GM23338 (cell line): ENCODE results near the gene VSIG10L2.

Source experiments
- CREB1 ChIP-seq: fragments of 250-450 bp; sonication (Bioruptor Pico); IDR thresholded peaks from 2 replicates; pipeline ENCODE4 v1.5.0; 2020; ENCODE audit warnings: low read depth, mild to moderate bottlenecking, moderate library complexity
- EZH2 ChIP-seq: fragments of 200-600 bp; sonication (generic); IDR thresholded peaks from one replicate; pipeline ENCODE4 v1.8.0; 2017; ENCODE audit warnings: antibody characterized with exemption, mild to moderate bottlenecking, low read depth; ENCODE audit not compliant: unreplicated experiment
- EZH2phosphoT487 ChIP-seq: fragments of 200-600 bp; sonication (generic); IDR thresholded peaks from one replicate; pipeline ENCODE4 v1.8.1; 2018; ENCODE audit warnings: antibody characterized with exemption; ENCODE audit not compliant: unreplicated experiment
- JUNB ChIP-seq: IDR thresholded peaks from one replicate; pipeline ENCODE4 v1.6.1; 2016; ENCODE audit warnings: antibody characterized with exemption; ENCODE audit not compliant: unreplicated experiment
- NANOG ChIP-seq: IDR thresholded peaks from 2 replicates; pipeline ENCODE4 v1.6.1; 2016; ENCODE audit warnings: antibody characterized with exemption, borderline replicate concordance
- POLR2AphosphoS5 ChIP-seq: IDR thresholded peaks from 2 replicates; pipeline ENCODE4 v1.6.1; 2016; ENCODE audit warnings: antibody characterized with exemption, low read depth
- ZNF331 ChIP-seq: fragments of 250-450 bp; sonication (Bioruptor Pico); IDR thresholded peaks from 2 replicates; pipeline ENCODE4 v1.5.0; 2020; ENCODE audit warnings: low read depth, mild to moderate bottlenecking, moderate library complexity
- TF ChIP-seq, protein P1 (sequence below), 2 experiments: fragments of 200-600 bp in 1 of 2; sonication (generic) in 1 of 2; conservative IDR thresholded peaks; 2 replicates each; pipeline versions ENCODE4 v1.5.1 to v1.6.1; 2016 to 2017; ENCODE audit warnings: antibody characterized with exemption in 2 of 2, low read depth in 2 of 2, mild to moderate bottlenecking in 2 of 2, moderate library complexity in 1 of 2
- TF ChIP-seq, protein P2 (sequence below): IDR thresholded peaks from one replicate; pipeline ENCODE4 v1.6.1; 2018; ENCODE audit warnings: antibody characterized with exemption; ENCODE audit not compliant: unreplicated experiment
- TF ChIP-seq, protein P3 (sequence below): IDR thresholded peaks from 2 replicates; pipeline ENCODE4 v1.6.1; 2016; ENCODE audit warnings: antibody characterized with exemption

DNA sequence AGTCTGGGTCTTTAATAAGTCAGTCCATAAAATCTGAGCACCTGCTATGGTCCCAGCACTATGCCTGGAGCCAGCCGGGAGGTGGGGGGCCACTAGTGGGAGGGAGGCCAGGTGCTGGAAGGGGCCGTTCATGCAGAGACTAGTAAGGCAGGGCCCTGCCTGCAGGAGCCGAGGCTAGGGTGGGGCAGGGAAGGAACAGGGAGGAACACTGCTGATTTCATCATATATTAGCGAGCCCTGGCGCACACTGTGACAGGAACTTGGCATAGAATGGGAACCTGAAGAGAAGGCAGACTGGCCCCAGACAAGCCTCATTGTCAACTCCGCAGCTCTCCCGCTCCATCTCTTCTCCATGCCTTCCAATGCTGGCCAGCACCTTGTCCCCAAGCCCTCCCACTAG is 7.1 kb downstream of the VSIG10L2 start:
- TF ChIP-seq, protein P1, sequence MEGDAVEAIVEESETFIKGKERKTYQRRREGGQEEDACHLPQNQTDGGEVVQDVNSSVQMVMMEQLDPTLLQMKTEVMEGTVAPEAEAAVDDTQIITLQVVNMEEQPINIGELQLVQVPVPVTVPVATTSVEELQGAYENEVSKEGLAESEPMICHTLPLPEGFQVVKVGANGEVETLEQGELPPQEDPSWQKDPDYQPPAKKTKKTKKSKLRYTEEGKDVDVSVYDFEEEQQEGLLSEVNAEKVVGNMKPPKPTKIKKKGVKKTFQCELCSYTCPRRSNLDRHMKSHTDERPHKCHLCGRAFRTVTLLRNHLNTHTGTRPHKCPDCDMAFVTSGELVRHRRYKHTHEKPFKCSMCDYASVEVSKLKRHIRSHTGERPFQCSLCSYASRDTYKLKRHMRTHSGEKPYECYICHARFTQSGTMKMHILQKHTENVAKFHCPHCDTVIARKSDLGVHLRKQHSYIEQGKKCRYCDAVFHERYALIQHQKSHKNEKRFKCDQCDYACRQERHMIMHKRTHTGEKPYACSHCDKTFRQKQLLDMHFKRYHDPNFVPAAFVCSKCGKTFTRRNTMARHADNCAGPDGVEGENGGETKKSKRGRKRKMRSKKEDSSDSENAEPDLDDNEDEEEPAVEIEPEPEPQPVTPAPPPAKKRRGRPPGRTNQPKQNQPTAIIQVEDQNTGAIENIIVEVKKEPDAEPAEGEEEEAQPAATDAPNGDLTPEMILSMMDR (conservative IDR thresholded peaks at IDR 0.05; ENCODE audit: low read depth in 2 of 2), result no peak
- TF ChIP-seq POLR2AphosphoS5 (no peak), JUNB (no peak), EZH2 (no peak), EZH2phosphoT487 (no peak), NANOG (no peak), CREB1 (CRISPR knock-in tag) (no peak), ZNF331 (CRISPR knock-in tag) (no peak)
- TF ChIP-seq, protein P2, sequence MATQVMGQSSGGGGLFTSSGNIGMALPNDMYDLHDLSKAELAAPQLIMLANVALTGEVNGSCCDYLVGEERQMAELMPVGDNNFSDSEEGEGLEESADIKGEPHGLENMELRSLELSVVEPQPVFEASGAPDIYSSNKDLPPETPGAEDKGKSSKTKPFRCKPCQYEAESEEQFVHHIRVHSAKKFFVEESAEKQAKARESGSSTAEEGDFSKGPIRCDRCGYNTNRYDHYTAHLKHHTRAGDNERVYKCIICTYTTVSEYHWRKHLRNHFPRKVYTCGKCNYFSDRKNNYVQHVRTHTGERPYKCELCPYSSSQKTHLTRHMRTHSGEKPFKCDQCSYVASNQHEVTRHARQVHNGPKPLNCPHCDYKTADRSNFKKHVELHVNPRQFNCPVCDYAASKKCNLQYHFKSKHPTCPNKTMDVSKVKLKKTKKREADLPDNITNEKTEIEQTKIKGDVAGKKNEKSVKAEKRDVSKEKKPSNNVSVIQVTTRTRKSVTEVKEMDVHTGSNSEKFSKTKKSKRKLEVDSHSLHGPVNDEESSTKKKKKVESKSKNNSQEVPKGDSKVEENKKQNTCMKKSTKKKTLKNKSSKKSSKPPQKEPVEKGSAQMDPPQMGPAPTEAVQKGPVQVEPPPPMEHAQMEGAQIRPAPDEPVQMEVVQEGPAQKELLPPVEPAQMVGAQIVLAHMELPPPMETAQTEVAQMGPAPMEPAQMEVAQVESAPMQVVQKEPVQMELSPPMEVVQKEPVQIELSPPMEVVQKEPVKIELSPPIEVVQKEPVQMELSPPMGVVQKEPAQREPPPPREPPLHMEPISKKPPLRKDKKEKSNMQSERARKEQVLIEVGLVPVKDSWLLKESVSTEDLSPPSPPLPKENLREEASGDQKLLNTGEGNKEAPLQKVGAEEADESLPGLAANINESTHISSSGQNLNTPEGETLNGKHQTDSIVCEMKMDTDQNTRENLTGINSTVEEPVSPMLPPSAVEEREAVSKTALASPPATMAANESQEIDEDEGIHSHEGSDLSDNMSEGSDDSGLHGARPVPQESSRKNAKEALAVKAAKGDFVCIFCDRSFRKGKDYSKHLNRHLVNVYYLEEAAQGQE, result no peak
- TF ChIP-seq, protein P3, sequence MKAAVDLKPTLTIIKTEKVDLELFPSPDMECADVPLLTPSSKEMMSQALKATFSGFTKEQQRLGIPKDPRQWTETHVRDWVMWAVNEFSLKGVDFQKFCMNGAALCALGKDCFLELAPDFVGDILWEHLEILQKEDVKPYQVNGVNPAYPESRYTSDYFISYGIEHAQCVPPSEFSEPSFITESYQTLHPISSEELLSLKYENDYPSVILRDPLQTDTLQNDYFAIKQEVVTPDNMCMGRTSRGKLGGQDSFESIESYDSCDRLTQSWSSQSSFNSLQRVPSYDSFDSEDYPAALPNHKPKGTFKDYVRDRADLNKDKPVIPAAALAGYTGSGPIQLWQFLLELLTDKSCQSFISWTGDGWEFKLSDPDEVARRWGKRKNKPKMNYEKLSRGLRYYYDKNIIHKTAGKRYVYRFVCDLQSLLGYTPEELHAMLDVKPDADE, result no peak
